Umbilical cord (tissue), 2 donors: ENCODE data around the gene C1D. TPM values are rescaled to one million over a fixed set of nuclear protein-coding genes. Genes with fewer than 3 reads are reported as not detected.
A peak's percentile ranks its signal among the peaks of the same experiment; 100 is the strongest.
"Not testable (repeated sequence)": the region's sequence is repeated elsewhere in the genome, so short reads cannot be mapped to it uniquely, and the experiment has no call there.

Experiments
- DNase-seq: peaks from one replicate; pipeline ENCODE4 v3.0.0-alpha.2; 2015; ENCODE audit warnings: low spot score
- total RNA-seq: library from RNA; depleted of rRNA; stranded (reverse); fragments of >200 nt; gene quantifications from one replicate; pipeline ENCODE4 v1.2.3, GENCODE V29; 2014; ENCODE audit warnings: low replicate concordance; ENCODE audit not compliant: insufficient read depth

The C1D gene, protein sequence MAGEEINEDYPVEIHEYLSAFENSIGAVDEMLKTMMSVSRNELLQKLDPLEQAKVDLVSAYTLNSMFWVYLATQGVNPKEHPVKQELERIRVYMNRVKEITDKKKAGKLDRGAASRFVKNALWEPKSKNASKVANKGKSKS
- 71.7 TPM for total RNA-seq

DNA sequence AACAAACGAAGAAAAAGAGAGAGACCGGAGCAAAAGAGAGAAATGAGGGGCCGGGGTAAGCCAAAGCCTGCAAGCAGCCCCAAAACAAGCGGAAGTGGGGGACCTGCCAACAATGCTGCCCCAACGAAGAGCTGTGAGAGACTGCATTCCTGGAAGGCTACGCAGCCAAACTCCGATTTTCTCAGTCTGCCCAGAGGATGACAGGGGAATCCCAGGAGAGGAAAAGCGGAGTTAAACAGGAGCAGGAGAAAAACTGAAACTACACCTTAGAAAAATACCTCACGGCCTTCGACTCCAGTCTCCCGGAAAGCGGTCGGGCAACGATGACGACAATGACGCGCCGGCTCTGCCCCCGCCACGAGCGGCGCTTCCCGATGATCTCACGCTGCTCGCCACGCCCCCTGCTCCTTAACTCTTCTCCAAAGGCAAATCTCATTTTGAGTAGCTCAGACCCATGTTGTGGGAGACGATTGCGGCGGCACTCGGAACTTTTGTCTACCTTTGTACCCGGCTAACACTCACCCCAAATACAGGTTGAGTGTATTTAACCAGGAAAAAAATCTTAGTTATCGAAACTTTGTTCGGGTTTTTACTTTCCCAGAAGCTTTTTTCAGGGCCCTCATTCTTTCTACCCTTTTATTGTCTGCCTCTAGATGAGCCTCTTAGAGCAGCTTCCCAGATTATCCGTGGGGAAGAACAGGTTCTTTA, at the start of gene C1D:
C1D (minus strand) TSS at position 325 of the 708 bp plus-strand sequence. CDS start 15,694 bp downstream, outside the sequence.
- DNase-seq, result peak; percentile 94

DNA sequence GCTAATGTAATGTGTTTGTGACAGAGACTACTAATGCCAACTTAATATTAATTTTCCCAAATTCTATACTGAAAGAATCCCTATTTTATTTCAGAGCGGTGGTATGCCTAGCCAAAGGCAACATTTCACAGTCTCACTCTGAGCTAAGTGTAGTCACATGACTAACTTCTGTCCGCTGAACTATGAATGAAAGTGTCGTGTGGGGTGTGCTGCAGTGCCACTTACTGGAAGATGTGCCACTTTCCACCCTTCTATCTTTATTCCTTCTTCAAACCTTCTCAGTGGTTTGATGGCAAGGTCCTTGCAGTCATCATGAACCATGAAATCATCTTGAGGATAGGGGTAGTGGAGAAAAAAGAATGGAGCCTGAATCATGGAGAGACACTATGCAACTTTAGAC, 47.3 kb upstream of the C1D start:
- no peak for DNase-seq

DNA sequence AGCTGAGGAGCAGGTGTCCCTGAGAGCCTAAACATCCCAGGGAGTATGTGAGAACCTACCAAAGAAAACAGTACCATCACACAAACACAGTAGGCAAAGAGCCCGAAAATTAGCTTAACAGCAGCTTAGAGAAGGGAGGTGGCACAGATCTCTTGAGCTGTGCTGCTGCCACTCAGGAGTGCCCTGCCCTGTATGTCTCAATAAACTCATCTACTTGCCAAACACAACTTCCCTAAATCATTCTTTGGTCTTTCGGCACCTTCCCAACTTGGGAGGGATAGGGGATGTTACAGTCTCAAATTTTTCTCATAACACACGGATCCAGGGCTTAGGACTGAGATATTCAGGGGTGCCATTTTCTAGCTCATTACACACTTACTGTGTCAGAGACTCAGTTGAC, 45.3 kb upstream of the C1D start:
- no peak for DNase-seq

DNA sequence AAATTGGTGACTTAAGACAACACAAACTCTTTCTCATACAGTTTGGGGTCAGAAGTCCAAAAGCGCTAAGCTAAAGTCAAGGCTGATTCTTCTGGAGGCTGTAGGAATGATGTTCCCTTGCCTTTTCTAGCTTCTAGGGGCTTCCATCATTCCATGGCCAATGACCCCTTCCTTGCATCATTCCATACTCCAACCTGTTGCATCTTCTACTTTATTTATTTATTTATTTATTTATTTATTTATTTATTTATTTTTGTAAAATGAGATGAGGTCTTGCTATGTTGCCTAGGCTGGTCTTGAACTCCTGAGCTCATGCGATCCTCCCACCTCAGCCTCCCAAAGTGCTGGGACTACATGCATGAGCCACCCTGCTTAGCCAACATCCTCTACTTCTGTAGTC, 44.7 kb upstream of the C1D start:
- DNase-seq, result no peak

DNA sequence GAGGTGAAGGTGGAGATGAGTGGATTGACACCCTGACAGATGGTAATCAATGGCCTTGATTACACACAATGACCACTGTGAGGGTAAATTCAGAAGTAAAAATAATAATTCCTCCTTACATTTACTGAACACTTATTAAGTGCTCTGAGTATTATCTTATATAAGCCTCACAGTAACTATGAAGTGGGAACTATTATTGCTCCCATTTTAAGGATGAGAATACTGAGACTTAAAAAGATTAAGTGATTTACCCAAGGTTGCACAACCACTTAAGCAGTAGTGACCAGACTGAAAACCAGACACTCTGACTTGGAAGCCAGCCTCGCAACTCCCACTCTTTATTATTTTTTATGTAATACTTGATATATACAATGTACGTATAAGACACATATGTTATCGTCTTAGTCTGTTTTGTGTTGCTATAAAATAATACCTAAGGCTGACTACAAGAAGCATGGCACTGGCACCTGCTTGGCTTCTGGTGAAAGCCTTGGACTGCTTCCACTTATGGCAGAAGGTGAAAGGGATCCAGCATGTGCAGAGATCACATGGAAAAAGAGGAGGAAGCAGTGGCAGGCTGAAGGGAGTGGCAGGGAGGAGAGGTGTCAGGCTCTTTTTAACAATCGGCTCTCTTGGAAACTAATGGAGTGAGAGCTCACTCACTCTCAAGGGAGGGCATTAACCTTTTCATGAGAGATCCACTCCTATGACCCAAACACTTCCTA, 41.5 kb upstream of the C1D start:
- DNase-seq, result no peak

DNA sequence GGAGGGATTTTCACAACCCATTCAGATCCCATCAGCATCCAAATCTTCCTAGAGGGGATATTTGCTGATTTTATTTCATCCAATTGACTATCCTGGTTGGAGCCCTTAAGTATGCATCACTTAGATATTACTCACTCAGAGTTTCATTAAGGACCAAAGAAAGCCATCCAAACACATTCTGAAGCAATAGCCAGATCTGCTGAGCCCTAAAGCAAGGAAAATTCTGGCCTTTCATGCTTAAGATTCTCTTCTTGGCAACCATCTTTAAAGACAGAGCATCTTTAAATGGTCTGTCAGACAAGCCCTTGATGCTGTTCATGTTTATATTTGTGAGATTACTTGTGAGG, 40.9 kb upstream of the C1D start:
- no peak for DNase-seq

DNA sequence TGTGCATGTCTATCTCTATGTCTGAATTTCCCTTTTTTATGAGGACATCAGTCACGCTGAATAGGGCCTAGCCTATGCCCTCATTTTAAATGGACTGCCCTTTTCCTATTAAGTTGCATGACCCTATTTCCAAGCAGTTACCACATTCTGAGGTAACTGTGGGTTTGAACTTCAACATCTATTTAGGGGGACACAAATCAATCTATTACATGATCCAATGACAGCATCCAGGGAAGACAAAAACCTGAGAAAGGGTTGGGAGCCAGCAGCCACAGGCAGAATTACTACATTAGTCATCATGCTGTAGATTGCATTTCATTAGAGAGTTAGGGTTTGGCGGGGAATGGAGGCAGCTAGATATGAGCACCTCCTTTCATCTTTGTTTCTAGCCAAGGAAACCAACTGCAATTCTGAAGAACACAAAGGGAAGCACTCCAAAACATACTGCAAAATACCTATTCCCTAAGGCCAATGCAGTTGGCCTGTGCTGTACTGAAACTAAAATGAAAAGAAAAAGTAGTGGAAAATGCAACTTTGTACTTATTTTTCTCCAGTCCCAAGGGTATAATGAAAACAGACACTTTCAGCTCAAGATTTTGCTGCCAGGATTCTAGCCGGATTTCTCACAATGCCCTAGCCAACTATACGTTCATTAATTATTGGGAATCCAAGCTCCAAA, 40.4 kb upstream of the C1D start:
- no peak for DNase-seq

DNA sequence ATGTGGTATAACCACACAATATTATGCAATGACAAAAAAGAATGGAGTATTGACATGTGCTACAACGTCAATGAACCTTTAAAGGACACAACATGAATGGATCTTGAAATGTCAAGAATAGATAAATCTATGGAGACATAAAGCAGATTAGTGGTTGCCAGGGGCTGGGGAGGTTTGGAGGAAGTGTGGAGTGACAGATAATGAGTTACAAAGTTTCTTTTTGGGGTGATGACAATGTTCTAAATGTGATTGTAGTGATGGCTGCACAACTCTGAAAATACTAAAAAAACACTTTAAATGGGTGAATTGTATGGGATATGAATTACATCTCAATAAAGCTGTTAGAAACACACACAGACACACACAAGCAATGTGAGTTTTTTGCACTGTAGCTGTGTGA, 37.4 kb upstream of the C1D start:
- no peak for DNase-seq

DNA sequence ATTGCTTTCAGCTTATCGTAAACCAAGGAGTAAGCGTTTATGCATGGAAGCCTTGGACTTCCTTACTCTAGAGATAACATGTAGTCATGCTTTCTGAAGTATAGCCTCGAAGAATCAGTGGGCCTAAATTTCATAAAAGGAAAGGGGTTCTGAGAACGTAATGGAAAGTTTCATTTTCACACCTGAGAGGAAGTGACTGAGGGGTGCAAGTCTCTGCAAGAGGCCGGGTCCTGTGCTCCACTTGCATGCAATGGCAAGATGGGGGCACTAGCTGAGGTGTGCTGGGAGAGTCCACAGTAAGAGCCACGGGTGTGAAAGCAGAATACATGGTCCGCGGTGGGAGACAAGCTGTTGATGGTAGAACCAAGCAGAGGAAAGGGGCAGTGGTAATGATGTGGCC, 36.5 kb upstream of the C1D start:
- no peak for DNase-seq

DNA sequence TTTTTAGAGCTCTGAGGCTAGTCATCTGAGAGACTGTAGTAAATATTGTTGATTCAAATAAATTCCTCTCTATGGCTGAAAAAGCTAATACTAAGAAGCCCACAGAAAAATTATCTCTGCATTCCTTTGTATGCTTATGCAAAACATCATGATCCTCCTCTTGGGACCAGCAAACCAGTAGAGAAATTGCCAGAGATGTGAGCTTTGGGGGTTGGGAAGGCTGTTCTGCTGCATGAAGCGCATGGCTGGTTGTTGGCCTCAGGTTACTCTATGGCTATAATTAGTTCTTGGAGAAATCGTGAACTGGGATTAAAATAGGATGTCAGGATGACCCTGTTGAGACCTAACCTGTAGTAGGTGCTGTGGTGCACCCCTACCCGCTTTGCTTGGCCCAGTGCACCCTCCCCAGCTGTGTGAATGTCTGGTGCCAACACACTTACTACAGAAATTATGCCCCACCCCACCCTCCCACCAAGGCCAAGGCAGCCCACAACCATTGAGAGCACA, 35.5 kb upstream of the C1D start:
- no peak for DNase-seq

DNA sequence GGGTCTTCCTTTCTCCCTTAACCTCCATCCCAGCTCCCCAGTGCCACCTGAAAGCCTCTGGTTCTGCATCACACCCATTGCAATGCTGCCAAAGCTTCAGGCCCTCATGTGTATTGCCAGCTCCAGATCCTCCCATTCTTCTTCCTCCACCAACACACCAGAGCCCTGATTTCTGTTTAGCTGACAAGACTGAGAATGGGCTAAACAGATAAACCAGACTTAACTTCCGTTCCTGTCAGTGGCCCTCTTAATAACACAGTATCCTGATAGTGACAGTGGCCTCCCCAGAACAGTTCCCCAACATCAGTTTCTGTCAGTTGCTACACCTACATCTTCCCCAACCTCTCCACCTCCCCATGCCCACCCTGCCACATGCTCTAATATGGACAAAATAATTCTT, 31.3 kb upstream of the C1D start:
- DNase-seq, result no peak

DNA sequence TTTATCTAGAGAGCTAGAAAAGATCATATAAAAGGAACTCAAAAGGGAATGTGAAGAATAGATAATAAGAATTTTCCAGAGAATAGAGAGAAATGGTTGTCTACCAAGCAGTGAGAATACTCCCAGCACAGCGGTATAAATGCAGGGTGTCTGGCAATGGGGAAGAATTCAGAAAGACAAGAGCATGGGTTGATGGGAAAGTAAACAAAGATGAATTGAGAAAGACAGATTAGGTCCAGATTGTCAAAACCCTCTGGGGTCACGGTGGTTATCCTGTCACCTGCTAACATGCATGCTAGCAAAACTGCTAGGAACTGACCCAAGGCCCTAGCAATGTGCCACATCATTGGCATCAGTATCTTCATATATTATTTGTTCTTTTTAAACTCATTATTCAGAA, 30.8 kb upstream of the C1D start:
- DNase-seq, result no peak

DNA sequence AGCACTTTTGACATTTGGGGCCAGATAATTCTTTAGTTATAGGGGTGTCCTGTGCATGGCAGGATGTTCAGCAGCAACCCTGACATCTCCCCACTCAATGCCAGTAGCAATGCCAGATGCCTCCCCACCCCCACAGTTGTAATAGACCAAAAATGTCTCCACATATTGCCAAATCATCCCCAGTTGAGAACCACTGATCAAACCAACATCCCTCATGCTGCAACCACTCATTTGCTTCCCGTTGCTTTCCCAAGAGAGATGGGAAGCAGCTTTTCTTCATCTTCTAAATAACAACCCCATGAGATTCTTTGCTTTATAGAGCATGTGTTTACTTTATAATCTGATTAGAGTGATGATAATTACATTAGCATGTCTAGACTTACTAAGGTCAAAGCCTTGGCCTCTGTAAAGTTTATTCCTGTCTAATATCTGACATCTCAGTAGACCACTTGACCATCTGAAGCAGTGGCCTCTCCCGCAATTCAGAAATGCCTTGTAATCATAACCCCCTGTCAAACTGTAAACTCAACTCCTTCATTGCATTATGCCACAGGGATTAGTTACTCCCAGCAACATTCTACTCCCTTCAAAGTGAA, 28.7 kb upstream of the C1D start:
- DNase-seq, result no peak

DNA sequence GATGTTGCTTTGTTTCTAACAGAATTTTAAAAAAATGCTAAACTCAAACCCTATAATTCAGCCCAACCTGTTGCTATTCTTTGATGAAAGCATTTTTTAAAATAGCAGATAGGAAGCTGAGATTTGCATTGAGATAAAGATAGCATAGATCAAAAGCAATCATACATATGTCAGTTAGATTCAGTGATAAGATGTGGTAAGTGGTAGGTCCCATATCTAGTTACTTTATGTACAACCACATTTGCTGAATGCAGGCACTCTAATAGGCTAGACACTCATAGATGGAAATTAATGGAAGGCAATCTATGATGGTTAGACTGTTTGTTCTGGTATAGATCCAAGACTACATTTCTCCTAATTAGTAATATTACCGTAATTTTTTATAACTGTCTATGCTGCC, 27.2 kb upstream of the C1D start:
- DNase-seq, result no peak

DNA sequence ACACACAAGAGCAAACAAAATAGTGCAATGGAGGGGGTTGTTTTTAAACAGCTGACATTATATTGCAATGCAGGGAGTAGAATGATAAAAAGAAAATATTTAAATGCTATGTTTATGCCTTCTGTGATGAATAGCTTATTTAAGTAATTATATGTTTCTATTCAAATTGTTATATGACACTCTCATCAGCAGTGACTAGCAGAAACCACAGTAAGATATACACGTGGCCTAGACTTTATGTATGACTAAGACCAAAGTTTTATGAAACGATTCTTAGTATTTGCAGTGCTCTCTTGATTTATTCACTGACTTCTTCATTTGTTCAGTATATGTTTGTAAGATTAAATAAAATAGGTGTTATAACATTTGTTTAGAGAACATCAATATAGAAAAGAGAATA, 26.1 kb upstream of the C1D start:
- DNase-seq, result no peak

DNA sequence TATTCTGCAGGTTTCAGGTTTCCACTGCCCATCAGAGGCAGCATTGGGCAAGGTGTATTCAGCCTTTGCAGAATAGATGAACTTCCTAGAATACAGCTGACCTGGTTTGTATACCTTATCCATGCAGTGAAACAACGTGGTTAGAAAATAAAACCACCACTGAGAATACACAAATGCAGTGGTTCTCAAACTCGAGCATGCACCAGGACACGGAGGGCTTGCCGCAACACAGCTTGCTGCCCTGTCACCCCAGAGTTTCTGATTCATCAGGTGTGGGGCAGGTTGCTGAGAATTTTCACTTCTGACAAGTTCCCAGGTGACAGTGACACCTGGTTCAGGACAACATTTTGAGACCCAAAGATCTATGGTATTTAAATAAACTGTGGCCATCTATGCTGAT, 23.4 kb upstream of the C1D start:
- no peak for DNase-seq

DNA sequence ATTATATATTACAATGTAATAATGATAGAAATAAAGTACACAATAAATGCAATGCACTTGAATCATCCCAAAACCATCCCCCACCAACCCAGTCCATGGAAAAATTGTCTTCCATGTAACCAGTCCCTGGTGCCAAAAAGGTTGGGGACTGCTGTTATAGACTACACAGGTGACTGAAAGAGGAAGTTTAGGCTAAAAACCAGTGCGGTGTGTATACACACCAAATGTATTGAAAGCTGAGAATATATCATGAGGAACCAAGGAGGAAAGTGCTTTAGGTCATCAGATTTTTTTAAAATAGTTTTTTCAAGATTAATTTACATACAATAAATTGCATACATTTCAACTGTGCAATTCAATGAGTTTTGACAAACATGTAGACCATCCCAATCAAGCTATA, 20.5 kb upstream of the C1D start:
- DNase-seq, result no peak

DNA sequence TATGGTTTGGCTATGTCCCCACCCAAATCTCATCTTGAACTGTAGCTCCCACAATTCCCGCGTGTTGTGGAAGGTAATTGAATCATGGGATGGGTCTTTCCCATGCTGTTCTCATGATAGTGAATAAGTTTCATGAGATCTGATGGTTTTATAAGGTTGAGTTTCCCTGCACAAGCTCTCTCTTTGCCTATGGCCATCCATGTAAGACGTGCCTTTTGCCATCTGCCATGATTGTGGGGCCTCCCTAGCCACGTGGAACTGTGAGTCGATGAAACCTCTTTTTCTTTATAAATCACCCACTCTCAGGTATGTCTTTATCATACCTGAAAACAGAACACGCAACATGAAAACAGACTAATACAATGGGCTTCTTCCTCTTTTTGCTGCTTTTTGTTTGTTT, 11.2 kb upstream of the C1D start:
- no peak for DNase-seq

DNA sequence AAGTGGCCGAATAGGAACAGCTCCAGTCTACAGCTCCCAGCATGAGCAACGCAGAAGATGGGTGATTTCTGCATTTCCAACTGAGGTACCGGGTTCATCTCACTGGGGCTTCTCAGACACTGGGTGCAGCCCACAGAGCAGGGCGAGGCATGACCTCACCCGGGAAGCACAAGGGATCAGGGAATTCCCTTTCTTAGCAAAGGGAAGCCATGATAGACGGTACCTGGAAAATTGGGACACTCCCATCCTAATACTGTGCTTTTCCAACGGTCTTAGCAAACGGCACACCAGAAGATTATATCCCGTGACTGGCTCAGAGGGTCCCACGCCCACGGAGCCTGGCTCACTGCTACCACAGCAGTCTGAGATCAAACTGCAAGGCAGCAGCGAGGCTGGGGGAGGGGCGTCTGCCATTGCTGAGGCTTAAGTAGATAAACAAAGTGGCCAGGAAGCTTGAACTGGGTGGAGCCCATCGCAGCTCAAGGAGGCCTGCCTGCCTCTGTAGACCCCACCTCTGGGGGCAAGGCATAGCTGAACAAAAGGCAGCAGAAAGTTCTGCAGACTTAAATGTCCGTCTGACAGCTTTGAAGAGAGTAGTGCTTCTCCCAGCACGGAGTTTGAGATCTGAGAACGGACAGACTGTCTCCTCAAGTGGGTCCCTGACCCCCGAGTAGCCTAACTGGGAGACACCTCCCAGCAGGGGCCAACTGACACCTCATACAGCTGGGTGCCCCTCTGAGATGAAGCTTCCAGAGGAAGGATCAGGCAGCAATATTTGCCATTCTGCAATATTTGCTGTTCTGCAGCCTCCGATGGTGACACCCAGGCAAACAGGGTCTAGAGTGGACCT, 1.2 kb upstream of the C1D start:
- not testable (repeated sequence) for DNase-seq

DNA sequence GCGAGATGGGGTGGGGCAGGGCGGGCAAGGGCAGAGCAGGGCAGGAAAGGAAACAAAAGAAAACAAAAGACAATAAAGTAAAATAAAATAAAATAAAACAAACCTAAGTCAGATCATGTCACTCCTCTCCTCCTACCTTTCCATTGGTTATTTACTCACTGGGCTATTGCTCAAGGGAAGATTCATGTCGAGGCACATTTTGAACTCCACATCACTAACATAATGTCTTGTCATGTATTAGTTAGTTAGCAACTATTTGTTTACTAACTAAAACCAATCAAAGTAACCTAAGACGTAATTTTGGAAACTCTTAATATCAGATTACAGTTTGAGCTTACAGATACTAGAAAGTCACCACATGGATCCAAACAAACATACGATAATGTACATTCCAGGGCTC, 2.2 kb downstream of the C1D start:
- DNase-seq, result no peak
